VCaP (cell line): ENCODE measurements around the gene TNIK.
A peak's percentile ranks its signal among the peaks of the same experiment; 100 is the strongest.

Experiments
- H3K27ac ChIP-seq: fragments of 450-650 bp; 2 replicates; pipeline ENCODE4 v1.5.1; 2017
- TF ChIP-seq, protein P1 (sequence below): fragments of 450-650 bp; conservative IDR thresholded peaks from 2 replicates; pipeline ENCODE4 v1.5.1; 2017; ENCODE audit warnings: mild to moderate bottlenecking, moderate library complexity

TNIK gene

DNA sequence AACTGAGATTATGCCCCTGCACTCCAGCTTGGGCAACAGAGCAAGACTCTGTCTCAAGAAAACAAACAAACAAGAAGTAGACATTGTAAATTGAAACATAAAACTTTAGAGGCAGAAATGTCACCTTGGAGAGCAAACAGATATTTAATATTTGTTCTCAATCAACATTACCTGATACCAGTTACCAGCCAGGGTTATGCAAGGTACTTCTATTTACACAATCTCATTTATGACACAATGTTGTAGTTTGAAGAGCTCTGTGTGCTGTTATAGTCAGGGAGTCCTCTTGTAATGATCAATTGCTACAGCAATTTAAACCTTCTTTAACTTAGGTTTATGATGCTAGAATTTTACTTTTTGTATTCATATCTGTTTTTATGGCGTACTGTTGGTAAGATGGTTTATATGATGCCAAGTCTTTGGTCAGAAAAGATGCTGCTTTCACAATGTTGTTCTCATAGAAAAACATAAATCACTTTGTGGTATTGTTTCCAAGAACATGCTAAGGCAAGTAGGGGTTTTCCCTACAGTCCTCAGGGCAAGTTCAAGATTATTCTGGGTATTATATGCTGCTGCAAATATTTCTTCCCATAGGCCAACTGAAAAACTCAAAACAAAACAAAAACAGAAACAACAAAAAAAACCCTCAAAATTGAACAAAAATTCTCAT, 173.5 kb downstream of the TNIK start:
- TF ChIP-seq, protein P1, sequence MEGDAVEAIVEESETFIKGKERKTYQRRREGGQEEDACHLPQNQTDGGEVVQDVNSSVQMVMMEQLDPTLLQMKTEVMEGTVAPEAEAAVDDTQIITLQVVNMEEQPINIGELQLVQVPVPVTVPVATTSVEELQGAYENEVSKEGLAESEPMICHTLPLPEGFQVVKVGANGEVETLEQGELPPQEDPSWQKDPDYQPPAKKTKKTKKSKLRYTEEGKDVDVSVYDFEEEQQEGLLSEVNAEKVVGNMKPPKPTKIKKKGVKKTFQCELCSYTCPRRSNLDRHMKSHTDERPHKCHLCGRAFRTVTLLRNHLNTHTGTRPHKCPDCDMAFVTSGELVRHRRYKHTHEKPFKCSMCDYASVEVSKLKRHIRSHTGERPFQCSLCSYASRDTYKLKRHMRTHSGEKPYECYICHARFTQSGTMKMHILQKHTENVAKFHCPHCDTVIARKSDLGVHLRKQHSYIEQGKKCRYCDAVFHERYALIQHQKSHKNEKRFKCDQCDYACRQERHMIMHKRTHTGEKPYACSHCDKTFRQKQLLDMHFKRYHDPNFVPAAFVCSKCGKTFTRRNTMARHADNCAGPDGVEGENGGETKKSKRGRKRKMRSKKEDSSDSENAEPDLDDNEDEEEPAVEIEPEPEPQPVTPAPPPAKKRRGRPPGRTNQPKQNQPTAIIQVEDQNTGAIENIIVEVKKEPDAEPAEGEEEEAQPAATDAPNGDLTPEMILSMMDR, result no peak
- H3K27ac ChIP-seq, result peak overlapping the region; percentile 67

GRCh38 chr3:171285287-171285686, 174.9 kb downstream of the TNIK start:
- no peak overlapping the region for H3K27ac ChIP-seq
- TF ChIP-seq, protein P1, result no peak

GRCh38 chr3:171284308-171285075, 175.7 kb downstream of the TNIK start:
- no peak overlapping the region for H3K27ac ChIP-seq
- TF ChIP-seq, protein P1, result no peak

DNA sequence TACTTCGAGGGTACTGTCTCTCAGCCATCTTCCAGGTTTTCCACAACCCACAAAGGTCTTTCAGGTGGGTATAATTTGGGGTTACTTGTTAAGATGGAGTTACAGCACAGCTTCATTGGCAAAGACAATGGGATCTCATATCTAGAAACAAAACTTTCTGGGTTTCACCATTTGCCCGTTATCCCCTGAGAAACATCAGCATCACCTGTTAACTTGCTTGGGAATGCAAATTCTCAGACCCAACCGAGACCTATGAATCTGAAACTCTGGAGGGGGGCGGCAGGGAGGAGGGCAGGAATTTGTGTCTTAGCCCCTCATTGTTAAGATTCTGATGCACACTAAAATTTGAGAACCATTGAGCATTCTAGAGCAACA, 176.4 kb downstream of the TNIK start:
- H3K27ac ChIP-seq, result peak overlapping the region; percentile 23; the same call in 1 of the 2 replicates
- TF ChIP-seq, protein P1, result no peak

GRCh38 chr3:171283183-171283847, 176.9 kb downstream of the TNIK start:
- peak overlapping the region; percentile 23; the same call in 1 of the 2 replicates for H3K27ac ChIP-seq
- TF ChIP-seq, protein P1, result no peak

- TF ChIP-seq, protein P1, result no peak
- H3K27ac ChIP-seq, result peak overlapping the region; percentile 23
Observed at GRCh38 chr3:171282041-171282440, 178.2 kb downstream of the TNIK start.

DNA sequence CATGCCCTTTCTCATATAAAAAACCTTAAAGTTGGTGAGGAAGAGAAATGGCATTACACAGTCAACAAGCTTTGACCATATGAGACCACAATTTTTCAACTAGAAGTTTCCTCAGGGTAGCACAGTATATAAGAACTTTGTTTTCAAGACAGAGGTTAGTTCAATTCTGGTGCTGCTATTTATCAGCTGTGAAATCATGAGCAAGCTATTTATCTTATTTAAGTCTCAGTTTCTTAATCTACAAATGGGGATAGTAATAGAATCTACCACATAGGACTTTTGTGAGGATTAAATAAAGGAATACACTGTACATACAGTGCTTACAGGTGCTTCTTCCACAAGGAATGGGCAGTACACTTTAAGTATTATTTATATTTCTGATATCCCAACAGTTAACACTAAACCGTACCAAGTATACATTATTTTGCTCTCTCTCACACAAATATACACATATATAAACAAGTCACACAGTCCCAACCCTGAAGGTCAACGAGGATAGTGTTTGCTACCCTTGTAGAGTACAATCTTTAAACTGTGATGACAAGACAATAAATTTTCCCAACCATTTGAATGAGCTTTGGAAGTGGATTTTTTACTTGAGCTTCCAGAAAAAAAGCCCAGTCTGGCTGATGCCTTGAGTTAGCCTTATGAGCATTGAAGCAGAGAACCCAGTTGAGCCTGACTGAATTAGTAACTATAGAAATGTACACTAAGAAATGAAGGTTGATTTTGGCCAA, 178.8 kb downstream of the TNIK start:
- peak overlapping the region; percentile 23 for H3K27ac ChIP-seq
- TF ChIP-seq, protein P1, result no peak
